ENCODE measurements around the gene AGK. TPM values are rescaled to one million over a fixed set of nuclear protein-coding genes. Genes with fewer than 3 reads are reported as not detected.
"Not testable (repeated sequence)": the region's sequence is repeated elsewhere in the genome, so short reads cannot be mapped to it uniquely, and the experiment has no call there.

AGK gene
- total RNA-seq, 4 donors from 2014 or later, result 17.3 to 22.5 (median 19.7) TPM

- DNase-seq (ENCODE audit: low spot score) (no peak), ATAC-seq (ENCODE audit: low FRiP score) (no peak)
- no peak for TF ChIP-seq CTCF (IDR thresholded peaks at IDR 0.05)
Observed at GRCh38 chr7:141573511-141573910, 22.3 kb downstream of the AGK start.

DNA sequence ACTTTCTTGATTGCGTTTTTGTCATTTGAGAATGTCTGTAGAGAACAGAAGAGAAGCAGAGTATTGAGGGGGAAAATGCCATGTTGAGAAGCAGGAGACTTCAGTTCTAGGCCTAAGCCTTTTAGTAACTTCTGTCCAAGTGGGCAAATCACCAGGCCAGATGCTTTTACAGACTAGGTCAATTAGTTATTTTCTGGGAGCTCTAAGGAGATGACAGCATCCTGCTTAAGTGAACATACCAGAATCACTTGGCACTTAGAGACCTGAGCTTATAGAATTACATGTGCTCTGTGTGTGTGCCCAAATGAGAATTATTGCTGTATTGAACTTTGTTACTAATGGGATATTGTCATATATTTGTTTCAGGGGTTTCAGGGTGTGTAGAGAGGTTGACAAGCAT lies 24.0 kb downstream of the AGK start:
- no peak for ATAC-seq (ENCODE audit: low FRiP score)
- DNase-seq (ENCODE audit: low spot score), result no peak
- no peak for TF ChIP-seq CTCF (IDR thresholded peaks at IDR 0.05)

DNA sequence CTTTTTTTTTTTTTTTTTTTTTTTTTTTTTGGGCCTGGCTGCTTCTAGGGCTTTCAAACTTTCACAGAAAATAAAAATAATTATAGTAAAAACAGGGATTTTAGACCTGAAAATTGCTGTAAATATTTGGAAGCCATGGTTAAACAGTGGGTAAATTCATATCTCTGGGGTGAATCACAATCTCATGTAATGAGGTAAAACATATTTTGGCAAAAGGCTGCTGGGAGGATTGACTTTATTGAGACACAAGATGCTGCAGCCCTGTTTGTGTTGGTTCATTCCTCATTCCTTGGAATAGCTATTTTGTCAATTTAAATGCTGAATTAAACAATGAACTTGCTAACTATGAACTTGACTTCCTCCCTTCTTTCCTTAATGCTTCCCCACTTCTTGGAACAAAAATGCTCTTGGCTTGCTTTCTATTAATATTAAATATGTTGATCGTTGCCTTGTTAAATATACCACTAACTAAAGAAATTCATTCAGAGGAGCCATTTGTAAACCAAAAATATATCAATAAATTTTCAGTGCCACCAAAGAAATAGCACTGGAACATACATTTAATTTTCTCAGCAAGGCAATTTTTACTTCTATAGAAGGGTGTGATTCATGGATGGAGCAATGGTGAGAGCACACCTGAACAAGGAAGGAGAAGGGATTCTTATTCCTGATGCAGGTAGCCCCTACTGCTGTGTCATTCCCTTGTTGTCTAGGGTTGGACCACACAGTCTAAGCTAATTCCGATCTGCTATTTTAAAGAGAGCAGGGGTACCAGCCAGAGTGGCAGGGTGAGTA lies 24.6 kb downstream of the AGK start:
- DNase-seq (ENCODE audit: low spot score) (no peak), ATAC-seq (ENCODE audit: low FRiP score) (no peak)
- no peak for TF ChIP-seq CTCF (IDR thresholded peaks at IDR 0.05)

DNA sequence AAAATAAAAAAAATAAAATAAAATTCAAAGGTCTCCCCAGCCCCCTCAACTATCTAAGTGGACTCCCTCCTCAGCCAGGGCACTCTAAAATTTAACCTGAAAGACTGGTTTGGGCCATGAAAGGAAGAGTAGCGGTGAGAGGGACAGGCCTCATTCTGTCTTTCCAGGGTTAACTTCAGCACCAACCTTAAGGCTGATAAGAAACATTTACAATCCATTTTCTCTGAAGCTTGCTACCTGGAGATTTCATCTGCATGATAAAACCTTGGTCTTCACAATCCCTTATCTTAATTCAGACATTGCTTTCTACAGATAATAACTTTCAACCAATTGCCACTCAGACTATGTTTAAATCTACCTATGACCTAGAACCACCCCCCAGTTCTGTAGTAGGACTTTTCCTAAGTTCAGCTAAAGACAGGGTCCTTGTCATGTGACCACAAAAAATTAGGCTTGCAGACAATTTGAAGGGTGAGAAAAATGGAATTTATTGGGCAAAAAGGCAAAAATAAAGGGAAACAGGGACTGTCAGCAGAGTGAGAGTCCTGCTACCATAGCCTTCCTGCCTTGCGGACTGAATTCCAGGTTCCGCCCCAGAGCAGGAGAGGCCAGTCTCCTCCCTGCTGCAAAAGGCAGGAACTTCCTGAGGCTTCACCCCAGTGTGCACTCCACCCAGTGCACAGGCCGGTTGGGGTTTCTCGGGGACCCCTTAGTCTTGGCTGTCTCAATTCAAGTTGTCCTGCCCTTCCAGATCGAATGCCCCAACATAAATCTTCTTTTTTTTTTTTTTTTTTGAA lies 26.0 kb downstream of the AGK start:
- ATAC-seq (ENCODE audit: low FRiP score), result no peak
- TF ChIP-seq CTCF (IDR thresholded peaks at IDR 0.05), result no peak
- DNase-seq (ENCODE audit: low spot score), result no peak

DNA sequence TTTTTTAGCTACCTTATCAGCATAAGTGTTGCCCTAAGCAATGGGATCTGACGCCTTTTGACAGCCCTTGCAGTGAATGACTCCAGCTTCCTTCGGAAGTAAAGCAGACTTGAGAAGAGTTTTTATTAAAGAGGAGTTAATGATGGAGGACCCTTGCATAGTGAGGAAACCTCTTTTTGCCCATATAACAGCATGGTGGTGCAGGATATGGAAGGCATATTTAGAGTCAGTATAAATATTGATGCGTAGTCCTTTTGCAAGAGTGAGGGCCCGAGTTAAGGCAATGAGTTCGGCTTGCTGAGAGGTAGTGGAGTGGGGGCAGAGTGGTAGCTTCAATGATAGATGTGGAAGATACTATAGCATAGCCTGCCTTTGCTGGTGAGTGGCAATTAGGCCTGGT lies 28.7 kb downstream of the AGK start:
- not testable (repeated sequence) for ATAC-seq (ENCODE audit: low FRiP score); DNase-seq (ENCODE audit: low spot score)

GRCh38 chr7:141582063-141582462 lies 30.9 kb downstream of the AGK start:
- not testable (repeated sequence) for DNase-seq (ENCODE audit: low spot score); ATAC-seq (ENCODE audit: low FRiP score)

DNA sequence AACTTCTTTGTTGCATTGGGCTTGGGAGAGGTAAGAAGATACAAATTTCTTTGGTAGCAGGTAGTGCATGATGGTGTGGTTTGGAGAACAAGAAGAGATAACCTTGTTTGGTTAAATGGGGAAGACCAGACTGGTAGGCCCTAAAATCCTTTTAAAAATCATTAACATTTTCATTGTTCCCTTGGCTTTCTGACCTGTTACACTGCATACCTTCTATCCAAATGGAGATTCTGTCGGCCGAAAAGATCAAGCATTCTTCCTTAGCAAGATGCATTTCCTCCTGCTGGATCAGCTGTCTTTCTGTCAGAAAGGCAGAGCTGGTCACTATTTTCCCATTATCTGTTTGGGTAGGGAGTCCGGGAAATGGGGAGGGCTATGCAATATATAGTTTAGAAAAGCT lies 33.7 kb downstream of the AGK start:
- DNase-seq (ENCODE audit: low spot score) (no peak), ATAC-seq (ENCODE audit: low FRiP score) (no peak)
- no peak for TF ChIP-seq CTCF (IDR thresholded peaks at IDR 0.05)
